ENCODE measurements around the gene GNA15.

GNA15 gene

DNA sequence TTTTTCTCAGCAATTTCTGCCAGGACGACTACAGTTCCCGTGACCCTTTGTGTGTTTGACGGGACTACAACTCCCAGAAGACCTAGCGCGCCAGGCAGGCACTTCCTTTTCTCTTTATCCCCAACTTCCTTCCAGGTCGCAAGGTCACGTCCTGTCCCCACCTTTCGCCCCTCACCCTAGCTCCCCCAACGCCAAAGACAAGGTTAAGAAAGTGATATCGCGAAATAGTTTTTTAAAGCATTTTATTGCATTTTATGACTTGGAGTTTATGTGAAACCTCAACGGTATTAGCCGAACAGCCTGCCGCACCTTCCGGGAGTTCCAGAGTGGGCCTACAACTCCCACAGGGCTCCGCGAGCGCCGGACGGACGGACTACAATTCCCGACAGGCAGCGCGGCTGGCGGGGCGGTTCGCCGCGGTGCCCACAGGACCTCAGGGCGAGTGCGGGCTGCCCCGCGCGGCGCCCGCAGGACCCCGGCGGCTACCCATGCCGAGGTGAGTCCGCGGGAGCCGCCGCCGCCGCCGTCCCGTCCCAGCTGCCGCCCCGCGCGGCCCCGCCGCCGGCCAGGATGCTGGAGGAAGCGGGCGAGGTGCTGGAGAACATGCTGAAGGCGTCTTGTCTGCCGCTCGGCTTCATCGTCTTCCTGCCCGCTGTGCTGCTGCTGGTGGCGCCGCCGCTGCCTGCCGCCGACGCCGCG lies 49.8 kb downstream of the GNA15 start, which contains the start of gene NCLN:
Gene NCLN (plus strand): TSS at position 470 of the 699 bp plus-strand sequence. CDS start 101 bp downstream, at position 571.
- DNase-seq (ENCODE audit: extremely low read depth, low read depth) = peak; percentile 78
- peak within 1 kb of the TSS; percentile 92 for H3K4me3 ChIP-seq (replicated peaks; ENCODE audit: low read depth, low read length)
- TF ChIP-seq, protein P1, sequence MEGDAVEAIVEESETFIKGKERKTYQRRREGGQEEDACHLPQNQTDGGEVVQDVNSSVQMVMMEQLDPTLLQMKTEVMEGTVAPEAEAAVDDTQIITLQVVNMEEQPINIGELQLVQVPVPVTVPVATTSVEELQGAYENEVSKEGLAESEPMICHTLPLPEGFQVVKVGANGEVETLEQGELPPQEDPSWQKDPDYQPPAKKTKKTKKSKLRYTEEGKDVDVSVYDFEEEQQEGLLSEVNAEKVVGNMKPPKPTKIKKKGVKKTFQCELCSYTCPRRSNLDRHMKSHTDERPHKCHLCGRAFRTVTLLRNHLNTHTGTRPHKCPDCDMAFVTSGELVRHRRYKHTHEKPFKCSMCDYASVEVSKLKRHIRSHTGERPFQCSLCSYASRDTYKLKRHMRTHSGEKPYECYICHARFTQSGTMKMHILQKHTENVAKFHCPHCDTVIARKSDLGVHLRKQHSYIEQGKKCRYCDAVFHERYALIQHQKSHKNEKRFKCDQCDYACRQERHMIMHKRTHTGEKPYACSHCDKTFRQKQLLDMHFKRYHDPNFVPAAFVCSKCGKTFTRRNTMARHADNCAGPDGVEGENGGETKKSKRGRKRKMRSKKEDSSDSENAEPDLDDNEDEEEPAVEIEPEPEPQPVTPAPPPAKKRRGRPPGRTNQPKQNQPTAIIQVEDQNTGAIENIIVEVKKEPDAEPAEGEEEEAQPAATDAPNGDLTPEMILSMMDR (IDR thresholded peaks at IDR 0.05; ENCODE audit: low read depth, low read length, missing control alignments) = no peak

DNA sequence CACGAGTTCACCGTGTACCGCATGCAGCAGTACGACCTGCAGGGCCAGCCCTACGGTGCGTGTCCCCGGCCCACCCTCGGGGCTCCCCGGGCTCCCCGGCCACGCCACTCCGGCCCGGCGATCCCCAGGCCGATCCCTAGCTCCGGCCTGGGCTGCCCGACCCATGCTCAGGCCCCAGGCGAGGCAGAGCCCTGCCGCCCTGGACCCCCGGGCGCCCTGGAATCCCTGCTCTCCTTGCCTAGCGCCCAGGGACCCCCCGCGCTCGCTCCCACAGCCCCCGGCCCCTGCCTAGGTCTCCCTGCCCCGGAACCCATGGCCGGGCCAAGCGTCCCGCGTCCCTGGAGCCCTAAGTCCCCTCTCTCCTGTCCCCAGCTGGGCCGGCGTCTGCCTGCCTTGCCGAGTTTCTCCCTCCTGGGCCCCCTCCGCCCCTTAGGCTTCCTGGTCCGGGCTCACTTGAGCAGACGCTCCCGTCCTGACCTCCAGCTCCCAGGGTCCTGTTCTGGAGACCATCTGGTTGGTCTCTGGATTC lies 50.4 kb downstream of the GNA15 start:
- DNase-seq (ENCODE audit: extremely low read depth, low read depth) = no peak

GRCh38 chr19:3186891-3187661 lies 51.2 kb downstream of the GNA15 start:
- DNase-seq (ENCODE audit: extremely low read depth, low read depth) = no peak
- TF ChIP-seq, protein P1 (IDR thresholded peaks at IDR 0.05; ENCODE audit: low read depth, low read length, missing control alignments) = no peak
- peak overlapping the region; percentile 92 for H3K4me3 ChIP-seq (replicated peaks; ENCODE audit: low read depth, low read length)

More for the DNA sequence above, 50.4 kb downstream of the GNA15 start:
- TF ChIP-seq, protein P1 (IDR thresholded peaks at IDR 0.05; ENCODE audit: low read depth, low read length, missing control alignments) = no peak
- H3K4me3 ChIP-seq (replicated peaks; ENCODE audit: low read depth, low read length) = peak overlapping the region; percentile 92

- DNase-seq (ENCODE audit: extremely low read depth, low read depth) = no peak
- TF ChIP-seq, protein P1 (IDR thresholded peaks at IDR 0.05; ENCODE audit: low read depth, low read length, missing control alignments) = no peak
- H3K4me3 ChIP-seq (replicated peaks; ENCODE audit: low read depth, low read length) = peak overlapping the region; percentile 92
Measured at GRCh38 chr19:3187662-3188511, 52.1 kb downstream of the GNA15 start.

- TF ChIP-seq, protein P1 (IDR thresholded peaks at IDR 0.05; ENCODE audit: low read depth, low read length, missing control alignments) = no peak
- no peak overlapping the region for H3K4me3 ChIP-seq (replicated peaks; ENCODE audit: low read depth, low read length)
Measured at GRCh38 chr19:3188627-3189596, 53.1 kb downstream of the GNA15 start.

More at GRCh38 chr19:3188627-3189596, 53.1 kb downstream of the GNA15 start:
- no peak for DNase-seq (ENCODE audit: extremely low read depth, low read depth)

Measured in HFF-Myc (cell line).